Islet of Langerhans (tissue), 1 donor: ENCODE data around the gene HDAC4.
"Not testable (repeated sequence)": the region's sequence is repeated elsewhere in the genome, so short reads cannot be mapped to it uniquely, and the experiment has no call there.

Experiments
- FAIRE-seq: peaks from one replicate; lab custom pipeline; 2011; peaks lifted over from hg19 to GRCh38; lab: Jason Lieb, UNC

The HDAC4 gene

GRCh38 chr2:239041062-239041461 lies 359.8 kb downstream of the HDAC4 start:
- FAIRE-seq: no peak

GRCh38 chr2:239040152-239040761 lies 360.6 kb downstream of the HDAC4 start:
- no peak for FAIRE-seq

GRCh38 chr2:239039479-239039861 lies 361.4 kb downstream of the HDAC4 start:
- no peak for FAIRE-seq

- FAIRE-seq: no peak
These were observed 361.9 kb downstream of the HDAC4 start for GRCh38 chr2:239038773-239039478.

- FAIRE-seq: not testable (repeated sequence)
These were observed 362.5 kb downstream of the HDAC4 start for GRCh38 chr2:239038284-239038683.

- no peak for FAIRE-seq
These were observed 363.3 kb downstream of the HDAC4 start for GRCh38 chr2:239037559-239037910.

- FAIRE-seq: no peak
These were observed 363.8 kb downstream of the HDAC4 start for GRCh38 chr2:239036819-239037558.

- FAIRE-seq: no peak
These were observed 364.7 kb downstream of the HDAC4 start for GRCh38 chr2:239035997-239036731.

GRCh38 chr2:239035361-239035814 lies 365.4 kb downstream of the HDAC4 start:
- FAIRE-seq: no peak

GRCh38 chr2:239034561-239035341 lies 366.1 kb downstream of the HDAC4 start:
- no peak for FAIRE-seq

GRCh38 chr2:239033801-239034560 lies 366.8 kb downstream of the HDAC4 start:
- no peak for FAIRE-seq

GRCh38 chr2:239029958-239030357 lies 370.9 kb downstream of the HDAC4 start:
- no peak for FAIRE-seq

GRCh38 chr2:239028253-239028619 lies 372.6 kb downstream of the HDAC4 start:
- FAIRE-seq: no peak

- no peak for FAIRE-seq
These were observed 373.2 kb downstream of the HDAC4 start for GRCh38 chr2:239027391-239028252.

- FAIRE-seq: no peak
These were observed 374.0 kb downstream of the HDAC4 start for GRCh38 chr2:239026711-239027361.

GRCh38 chr2:239025951-239026461 lies 374.8 kb downstream of the HDAC4 start:
- no peak for FAIRE-seq

GRCh38 chr2:239025096-239025801 lies 375.6 kb downstream of the HDAC4 start:
- FAIRE-seq: no peak

- no peak for FAIRE-seq
These were observed 376.6 kb downstream of the HDAC4 start for GRCh38 chr2:239024226-239024625.
